ENCODE data around the gene CDS2.

Gene CDS2

DNA sequence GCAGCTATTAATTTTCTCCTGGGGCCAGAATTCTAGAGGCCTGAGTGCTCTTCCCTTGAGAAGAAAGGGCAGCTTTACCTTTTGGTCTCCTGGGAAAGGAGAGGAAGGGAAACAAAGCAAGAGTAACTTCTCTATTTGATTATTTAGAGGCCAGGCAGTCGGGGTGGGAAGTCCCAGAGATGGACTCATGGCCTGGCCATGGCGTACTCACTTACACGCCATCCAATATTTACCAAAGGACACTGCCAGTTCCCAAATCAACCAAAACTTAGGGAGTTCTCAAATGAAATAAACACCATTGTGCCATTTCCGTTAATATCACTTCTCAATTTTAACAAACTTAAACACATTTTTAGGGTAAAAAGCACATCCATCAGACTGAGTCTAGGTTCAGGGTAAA is 76.6 kb downstream of the CDS2 start:
- no peak for FAIRE-seq
- no peak for DNase-seq (ENCODE audit: insufficient read length, low spot score)

- peak; percentile 92 for FAIRE-seq
- DNase-seq (ENCODE audit: insufficient read length, low spot score), result peak; percentile 83
Observed at GRCh38 chr20:5205348-5206210, 78.8 kb downstream of the CDS2 start.

- DNase-seq (ENCODE audit: insufficient read length, low spot score) (no peak), FAIRE-seq (no peak)
Observed at GRCh38 chr20:5207138-5207537, 80.3 kb downstream of the CDS2 start.

GRCh38 chr20:5211803-5212714 is 85.3 kb downstream of the CDS2 start:
- DNase-seq (ENCODE audit: insufficient read length, low spot score) (no peak), FAIRE-seq (no peak)

- no peak for FAIRE-seq
Observed at GRCh38 chr20:5212907-5213487, 86.2 kb downstream of the CDS2 start.

GRCh38 chr20:5214826-5215225 is 88.0 kb downstream of the CDS2 start:
- no peak for DNase-seq (ENCODE audit: insufficient read length, low spot score)
- FAIRE-seq, result no peak

More at GRCh38 chr20:5212907-5213487, 86.2 kb downstream of the CDS2 start:
- no peak for DNase-seq (ENCODE audit: insufficient read length, low spot score)

GRCh38 chr20:5215672-5216304 is 89.0 kb downstream of the CDS2 start:
- FAIRE-seq, result no peak
- no peak for DNase-seq (ENCODE audit: insufficient read length, low spot score)

GRCh38 chr20:5216663-5217062 is 89.9 kb downstream of the CDS2 start:
- DNase-seq (ENCODE audit: insufficient read length, low spot score), result no peak
- FAIRE-seq, result no peak

- FAIRE-seq (no peak), DNase-seq (ENCODE audit: insufficient read length, low spot score) (no peak)
Observed at GRCh38 chr20:5217616-5218015, 90.8 kb downstream of the CDS2 start.

- no peak for FAIRE-seq
- no peak for DNase-seq (ENCODE audit: insufficient read length, low spot score)
Observed at GRCh38 chr20:5220321-5221060, 93.7 kb downstream of the CDS2 start.

DNA sequence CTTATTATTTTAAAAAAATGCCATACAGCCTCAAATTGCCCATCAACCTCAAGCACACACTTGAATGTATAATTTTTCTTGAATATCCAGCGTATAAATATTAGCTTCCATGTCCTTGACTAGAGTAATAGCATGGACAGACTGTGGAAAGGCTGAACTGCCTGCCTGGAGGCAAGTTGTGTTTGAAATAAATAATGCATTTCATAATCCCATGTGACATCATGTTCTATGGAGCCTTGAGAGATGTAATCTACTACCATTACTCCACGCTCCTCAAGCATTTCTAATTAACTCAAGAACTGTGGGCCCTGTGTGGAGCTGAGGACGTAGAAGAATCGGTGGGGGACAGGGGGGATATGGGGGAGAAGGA is 94.2 kb downstream of the CDS2 start:
- no peak for FAIRE-seq
- no peak for DNase-seq (ENCODE audit: insufficient read length, low spot score)

GRCh38 chr20:5222919-5223634 is 96.3 kb downstream of the CDS2 start:
- DNase-seq (ENCODE audit: insufficient read length, low spot score) (peak; percentile 73), FAIRE-seq (peak; percentile 85)

- no peak for DNase-seq (ENCODE audit: insufficient read length, low spot score)
- no peak for FAIRE-seq
Observed at GRCh38 chr20:5230544-5230943, 103.7 kb downstream of the CDS2 start.

DNA sequence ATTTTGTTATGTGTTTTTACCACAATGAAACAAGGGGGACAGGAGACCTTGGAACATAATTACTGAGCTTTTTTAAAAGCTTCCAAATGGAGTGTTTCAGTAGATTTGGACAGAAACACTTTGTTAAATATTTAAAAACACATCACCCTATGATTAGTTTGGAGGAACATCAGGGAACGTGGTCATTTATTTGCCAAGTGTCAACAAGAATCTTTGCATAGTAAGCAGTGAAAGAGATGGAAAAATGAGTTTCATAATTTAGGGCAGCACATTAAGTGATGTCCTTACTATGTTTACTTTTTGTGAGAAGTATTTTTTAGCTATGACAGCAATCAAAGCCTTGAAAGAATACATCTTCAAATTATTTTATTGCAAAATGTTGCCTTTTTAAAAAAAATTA is 107.3 kb downstream of the CDS2 start:
- DNase-seq (ENCODE audit: insufficient read length, low spot score) (no peak), FAIRE-seq (no peak)

GRCh38 chr20:5234978-5235377 is 108.2 kb downstream of the CDS2 start:
- FAIRE-seq (no peak), DNase-seq (ENCODE audit: insufficient read length, low spot score) (no peak)

Measured in HTR-8/SVneo (cell line).